KG1 (cell line): ENCODE data around the gene PSMA8.
"Not testable (repeated sequence)": the region's sequence is repeated elsewhere in the genome, so short reads cannot be mapped to it uniquely, and the experiment has no call there.

Experiments used
- DNase-seq: peaks from one replicate; lab custom pipeline; 2025; lab: John Stamatoyannopoulos, UW

Gene PSMA8

GRCh38 chr18:26237363-26237762, 103.7 kb downstream of the PSMA8 start:
- not testable (repeated sequence) for DNase-seq

GRCh38 chr18:26238718-26239117, 105.0 kb downstream of the PSMA8 start:
- DNase-seq = not testable (repeated sequence)

GRCh38 chr18:26242392-26242791, 108.7 kb downstream of the PSMA8 start:
- DNase-seq = not testable (repeated sequence)
